Inflammatory macrophage (primary cell): ENCODE measurements around the gene NUP93.
"Not testable (repeated sequence)": the region's sequence is repeated elsewhere in the genome, so short reads cannot be mapped to it uniquely, and the experiment has no call there.

Source experiments
- DNase-seq, 2 donors: peaks; one replicate each; pipeline ENCODE4 v3.0.0-alpha.2; 2020 to 2022

NUP93 gene

GRCh38 chr16:56781528-56781961 is 51.6 kb downstream of the NUP93 start:
- DNase-seq, result no peak

- DNase-seq, result peak in 1 of 2 donors; percentile 5
Observed at GRCh38 chr16:56783344-56783743, 53.4 kb downstream of the NUP93 start.

- DNase-seq, result no peak
Observed at GRCh38 chr16:56785317-56785716, 55.4 kb downstream of the NUP93 start.

- DNase-seq, result no peak
Observed at GRCh38 chr16:56787167-56787566, 57.2 kb downstream of the NUP93 start.

GRCh38 chr16:56788435-56788834 is 58.5 kb downstream of the NUP93 start:
- no peak for DNase-seq

GRCh38 chr16:56789360-56789759 is 59.4 kb downstream of the NUP93 start:
- peak; percentile 9 to 33 for DNase-seq

- no peak for DNase-seq
Observed at GRCh38 chr16:56792967-56793366, 63.0 kb downstream of the NUP93 start.

GRCh38 chr16:56793492-56793891 is 63.6 kb downstream of the NUP93 start:
- DNase-seq, result peak; percentile 3 to 12

- DNase-seq, result no peak
Observed at GRCh38 chr16:56795011-56795410, 65.1 kb downstream of the NUP93 start.

GRCh38 chr16:56797038-56797437 is 67.1 kb downstream of the NUP93 start:
- not testable (repeated sequence) for DNase-seq

- DNase-seq, result no peak
Observed at GRCh38 chr16:56797861-56798260, 67.9 kb downstream of the NUP93 start.

- DNase-seq, result no peak
Observed at GRCh38 chr16:56798955-56799354, 69.0 kb downstream of the NUP93 start.

- DNase-seq, result no peak
Observed at GRCh38 chr16:56800355-56800754, 70.4 kb downstream of the NUP93 start.

- DNase-seq, result no peak
Observed at GRCh38 chr16:56801762-56802161, 71.8 kb downstream of the NUP93 start.

- no peak for DNase-seq
Observed at GRCh38 chr16:56807011-56807675, 77.2 kb downstream of the NUP93 start.

GRCh38 chr16:56807676-56808067 is 77.7 kb downstream of the NUP93 start:
- DNase-seq, result not testable (repeated sequence)

- DNase-seq, result no peak
Observed at GRCh38 chr16:56810954-56811353, 81.0 kb downstream of the NUP93 start.

GRCh38 chr16:56811602-56812001 is 81.7 kb downstream of the NUP93 start:
- not testable (repeated sequence) for DNase-seq

- no peak for DNase-seq
Observed at GRCh38 chr16:56812884-56813283, 83.0 kb downstream of the NUP93 start.

- no peak for DNase-seq
Observed at GRCh38 chr16:56814537-56815432, 84.9 kb downstream of the NUP93 start.

- DNase-seq, result no peak
Observed at GRCh38 chr16:56815721-56816120, 85.8 kb downstream of the NUP93 start.

GRCh38 chr16:56817056-56817455 is 87.1 kb downstream of the NUP93 start:
- no peak for DNase-seq

GRCh38 chr16:56817938-56818337 is 88.0 kb downstream of the NUP93 start:
- no peak for DNase-seq
